H9 (cell line): Measurements from ENCODE around the gene BCL7C. TPM values are rescaled to one million over a fixed set of nuclear protein-coding genes. Genes with fewer than 3 reads are reported as not detected.

Source experiments
- DNase-seq: peaks from one replicate; pipeline ENCODE4 v3.0.0-alpha.2; 2017
- H2AFZ ChIP-seq: one replicate; pipeline ENCODE4 v1.6.1; 2013; ENCODE audit warnings: mild to moderate bottlenecking, low read length, control low read depth, moderate library complexity
- H2AK5ac ChIP-seq: 2 replicates; pipeline ENCODE4 v1.6.1; 2013; ENCODE audit warnings: low read length, control low read depth, mixed read lengths; ENCODE audit not compliant: insufficient read length
- H2BK120ac ChIP-seq: one replicate; pipeline ENCODE4 v1.6.1; 2013; ENCODE audit warnings: low read depth, mild to moderate bottlenecking, low read length, control low read depth, inconsistent platforms; ENCODE audit not compliant: poor library complexity, severe bottlenecking
- H2BK12ac ChIP-seq: 2 replicates; pipeline ENCODE4 v1.6.1; 2013; ENCODE audit warnings: low read length, control low read depth, mixed read lengths, low read depth; ENCODE audit not compliant: insufficient read length
- H2BK15ac ChIP-seq: 2 replicates; pipeline ENCODE4 v1.6.1; 2013; ENCODE audit warnings: low read depth, low read length, control low read depth
- H2BK20ac ChIP-seq: one replicate; pipeline ENCODE4 v1.6.1; 2013; ENCODE audit warnings: low read depth, mild to moderate bottlenecking, low read length, control low read depth, inconsistent platforms; ENCODE audit not compliant: poor library complexity, severe bottlenecking
- H2BK5ac ChIP-seq: 2 replicates; pipeline ENCODE4 v1.6.1; 2013; ENCODE audit warnings: low read length, control low read depth, mixed read lengths; ENCODE audit not compliant: insufficient read length
- H3K14ac ChIP-seq: 2 replicates; pipeline ENCODE4 v1.6.1; 2013; ENCODE audit warnings: low read length, control low read depth; ENCODE audit not compliant: insufficient read depth
- H3K18ac ChIP-seq: 2 replicates; pipeline ENCODE4 v1.6.1; 2013; ENCODE audit warnings: low read depth, mild to moderate bottlenecking, mixed read lengths, low read length, control low read depth; ENCODE audit not compliant: insufficient read length
- H3K23ac ChIP-seq: 2 replicates; pipeline ENCODE4 v1.6.1; 2013; ENCODE audit warnings: low read length, control low read depth, mixed read lengths, low read depth; ENCODE audit not compliant: insufficient read length
- H3K23me2 ChIP-seq: 2 replicates; pipeline ENCODE4 v1.6.1; 2013; ENCODE audit warnings: low read depth, mild to moderate bottlenecking, mixed read lengths, low read length, control low read depth; ENCODE audit not compliant: insufficient read length, poor library complexity, severe bottlenecking
- H3K27ac ChIP-seq: 2 replicates; pipeline ENCODE4 v1.5.1; 2013; ENCODE audit warnings: low read length, control low read depth, mixed read lengths, low read depth; ENCODE audit not compliant: insufficient read length
- H3K27me3 ChIP-seq: 2 replicates; pipeline ENCODE4 v1.6.1; 2013; ENCODE audit warnings: low read length, control low read depth, inconsistent platforms; ENCODE audit not compliant: insufficient read depth
- H3K4ac ChIP-seq: 2 replicates; pipeline ENCODE4 v1.6.1; 2013; ENCODE audit warnings: low read depth, mild to moderate bottlenecking, control low read depth, inconsistent platforms, low read length, moderate library complexity
- H3K4me1 ChIP-seq: 2 replicates; pipeline ENCODE4 v1.6.1; 2013; ENCODE audit warnings: low read length, control low read depth, inconsistent platforms; ENCODE audit not compliant: insufficient read depth
- H3K4me2 ChIP-seq: 2 replicates; pipeline ENCODE4 v1.6.1; 2013; ENCODE audit warnings: low read length, control low read depth, mixed read lengths; ENCODE audit not compliant: insufficient read length, insufficient read depth
- H3K56ac ChIP-seq: 2 replicates; pipeline ENCODE4 v1.6.1; 2013; ENCODE audit warnings: low read depth, mild to moderate bottlenecking, mixed read lengths, low read length, control low read depth; ENCODE audit not compliant: insufficient read length
- H3K79me1 ChIP-seq: 2 replicates; pipeline ENCODE4 v1.6.1; 2013; ENCODE audit warnings: low read depth, mild to moderate bottlenecking, moderate library complexity, low read length, control low read depth, inconsistent platforms; ENCODE audit not compliant: insufficient read depth, poor library complexity, severe bottlenecking
- H3K79me2 ChIP-seq: 2 replicates; pipeline ENCODE4 v1.6.1; 2013; ENCODE audit warnings: low read length, control low read depth, inconsistent platforms; ENCODE audit not compliant: insufficient read depth
- H3K9ac ChIP-seq: 2 replicates; pipeline ENCODE4 v1.6.1; 2013; ENCODE audit warnings: low read length, control low read depth, mixed read lengths; ENCODE audit not compliant: insufficient read length; ENCODE audit errors: extremely low read depth
- H3K9me3 ChIP-seq: one replicate; pipeline ENCODE4 v1.6.1; 2013; ENCODE audit warnings: low read depth, low read length, inconsistent platforms; ENCODE audit not compliant: control insufficient read depth
- H3T11ph ChIP-seq: one replicate; pipeline ENCODE4 v1.6.1; 2013; ENCODE audit warnings: mild to moderate bottlenecking, low read length, control low read depth, inconsistent platforms
- H4K20me1 ChIP-seq: one replicate; pipeline ENCODE4 v1.6.1; 2013; ENCODE audit not compliant: control insufficient read depth, insufficient read length, insufficient read depth
- H4K5ac ChIP-seq: 2 replicates; pipeline ENCODE4 v1.6.1; 2013; ENCODE audit warnings: low read depth, mild to moderate bottlenecking, mixed read lengths, low read length, control low read depth; ENCODE audit not compliant: insufficient read length
- H4K8ac ChIP-seq: replicated peaks from 2 replicates; pipeline ENCODE4 v1.6.1; 2013; ENCODE audit warnings: low read length, control low read depth, mixed read lengths, low read depth; ENCODE audit not compliant: insufficient read length
- H4K91ac ChIP-seq: 2 replicates; pipeline ENCODE4 v1.6.1; 2013; ENCODE audit warnings: low read depth, mild to moderate bottlenecking, moderate library complexity, mixed read lengths, low read length, control low read depth; ENCODE audit not compliant: insufficient read length
- H3K27ac Mint-ChIP-seq, 3 experiments: 2 replicates in 2 of 3; 3 replicates in 1 of 3; pipeline ENCODE4 v1.8.0; 2020 to 2021; ENCODE audit warnings: mixed read lengths in 3 of 3, mild to moderate bottlenecking in 1 of 3, moderate library complexity in 1 of 3
- H3K27me3 Mint-ChIP-seq: 2 replicates; pipeline ENCODE4 v1.8.0; 2021; ENCODE audit warnings: low read depth, mild to moderate bottlenecking, moderate library complexity, mixed read lengths
- H3K36me3 Mint-ChIP-seq, 3 experiments: 2 replicates in 2 of 3; 3 replicates in 1 of 3; pipeline ENCODE4 v1.8.0; 2020 to 2021; ENCODE audit warnings: low read depth in 3 of 3, mixed read lengths in 3 of 3; ENCODE audit not compliant: insufficient read depth in 1 of 3
- H3K4me1 Mint-ChIP-seq, 2 experiments: 2 replicates each; pipeline ENCODE4 v1.8.0; 2020; ENCODE audit warnings: mixed read lengths in 2 of 2
- H3K4me3 Mint-ChIP-seq, 2 experiments: 2 replicates in 1 of 2; 3 replicates in 1 of 2; pipeline ENCODE4 v1.8.0; 2020 to 2021; ENCODE audit warnings: mild to moderate bottlenecking in 2 of 2, mixed read lengths in 2 of 2, moderate library complexity in 1 of 2
- H3K9me3 Mint-ChIP-seq, 2 experiments: 2 replicates in 1 of 2; 3 replicates in 1 of 2; pipeline ENCODE4 v1.8.0; 2020; ENCODE audit warnings: mild to moderate bottlenecking in 2 of 2, mixed read lengths in 2 of 2, moderate library complexity in 1 of 2
- CTCF ChIP-seq: fragments of 200-600 bp; sonication (generic); conservative IDR thresholded peaks from 3 replicates; pipeline ENCODE4 v1.8.0; 2021; ENCODE audit warnings: antibody characterized with exemption, mild to moderate bottlenecking
- WGBS: extraction: QIAGEN DNeasy Blood & Tissue Kit; methylation state at CpG from one replicate; pipeline ENCODE4 v1.1.7; 2013; ENCODE audit warnings: missing lambda C conversion rate, low lambda C conversion rate, mixed read lengths; ENCODE audit not compliant: insufficient read length; ENCODE audit errors: extremely low coverage; 5-methylcytosine and 5-hydroxymethylcytosine counted together
- total RNA-seq: library from RNA; stranded (reverse); gene quantifications from 2 replicates; pipeline ENCODE4 v1.2.1, GENCODE V29; 2021

BCL7C gene
- total RNA-seq, 1 experiment from 2014 or later, result 18.3 TPM

GRCh38 chr16:30918614-30919013, 24.7 kb upstream of the BCL7C start:
- H2BK15ac ChIP-seq, result no peak overlapping the region
- no peak for TF ChIP-seq CTCF
- H2BK20ac ChIP-seq, result no peak overlapping the region
- H4K8ac ChIP-seq, result no peak overlapping the region
- Mint-ChIP-seq H3K4me1 (peaks cover 3 to 8% of the 10 kb centered on the region in 2 experiments; a peak in 3 of 4 replicates), H3K27me3 (no peaks in the 10 kb centered on the region), H3K9me3 (no peaks in the 10 kb centered on the region; a peak in 1 of 5 replicates), H3K4me3 (no peak overlapping the region), H3K27ac (no peak overlapping the region), H3K36me3 (no peaks in the 10 kb centered on the region)
- no peaks in the 10 kb centered on the region for H3K4me1 ChIP-seq
- WGBS, result no CpG with 5 or more reads among the region's 1 CpG
- H2BK12ac ChIP-seq, result no peak overlapping the region
- no peak overlapping the region for H2AK5ac ChIP-seq
- H3K14ac ChIP-seq, result no peak overlapping the region
- H3T11ph ChIP-seq, result no peak overlapping the region
- no peak overlapping the region for H2BK120ac ChIP-seq
- no peak for DNase-seq
- no peak overlapping the region for H3K4me2 ChIP-seq
- no peak overlapping the region for H3K56ac ChIP-seq
- no peaks in the 10 kb centered on the region for H4K20me1 ChIP-seq
- H3K27me3 ChIP-seq, result no peaks in the 10 kb centered on the region
- no peak overlapping the region for H4K5ac ChIP-seq
- no peak overlapping the region for H3K9ac ChIP-seq
- no peak overlapping the region for H3K4ac ChIP-seq
- H2AFZ ChIP-seq, result no peak overlapping the region
- no peak overlapping the region for H3K23ac ChIP-seq
- H3K79me2 ChIP-seq, result no peaks in the 10 kb centered on the region
- H4K91ac ChIP-seq, result no peak overlapping the region
- no peak overlapping the region for H2BK5ac ChIP-seq
- H3K23me2 ChIP-seq, result peaks cover 2% of the 10 kb centered on the region
- H3K27ac ChIP-seq, result no peak overlapping the region
- no peak overlapping the region for H3K18ac ChIP-seq
- no peaks in the 10 kb centered on the region for H3K79me1 ChIP-seq
- H3K9me3 ChIP-seq, result no peaks in the 10 kb centered on the region
